Gastroesophageal sphincter (tissue), 4 donors: ENCODE data around the gene MEX3A. TPM values are rescaled to one million over a fixed set of nuclear protein-coding genes. Genes with fewer than 3 reads are reported as not detected.

Source experiments
- ATAC-seq: fragments of 150-250 bp; one replicate; pipeline ENCODE4 v1.9.1; 2016; ENCODE audit warnings: mild to moderate bottlenecking, moderate library complexity
- H3K27ac ChIP-seq, 4 donors: fragments of 200-600 bp; sonication (generic) in 3 of 4; 1 replicate in 3 of 4; 2 replicates in 1 of 4; pipeline ENCODE4 v1.5.1; 2016 to 2019
- H3K27me3 ChIP-seq: fragments of 200-600 bp; sonication (generic); one replicate; pipeline ENCODE4 v1.5.1; 2019
- H3K36me3 ChIP-seq, 2 donors: fragments of 200-600 bp; sonication (generic); one replicate each; pipeline ENCODE4 v1.5.1; 2019; ENCODE audit warnings: control low read depth in 1 of 2
- H3K4me1 ChIP-seq, 3 donors: fragments of 200-600 bp; sonication (generic); 1 replicate in 2 of 3; 2 replicates in 1 of 3; pipeline ENCODE4 v1.5.1; 2016 to 2019; ENCODE audit warnings: control low read depth in 2 of 3
- H3K4me3 ChIP-seq, 2 donors: fragments of 200-600 bp; sonication (generic); one replicate each; pipeline ENCODE4 v1.5.1; 2019; ENCODE audit warnings: mild to moderate bottlenecking in 1 of 2, moderate library complexity in 1 of 2
- H3K9me3 ChIP-seq, 3 donors: fragments of 200-600 bp; sonication (generic); one replicate each; pipeline ENCODE4 v1.5.1; 2017 to 2019; ENCODE audit warnings: control low read depth in 2 of 3
- EP300 ChIP-seq: sonication (generic); formaldehyde crosslinking; IDR thresholded peaks from one replicate; pipeline ENCODE4 v1.6.1; 2017; ENCODE audit warnings: antibody characterized with exemption, mild to moderate bottlenecking
- POLR2A ChIP-seq, 2 donors: fragments of 450-650 bp; IDR thresholded peaks; one replicate each; pipeline ENCODE4 v1.6.1; 2017; ENCODE audit warnings: antibody characterized with exemption in 2 of 2, mild to moderate bottlenecking in 2 of 2, moderate library complexity in 1 of 2
- POLR2AphosphoS5 ChIP-seq: sonication (generic); formaldehyde crosslinking; IDR thresholded peaks from one replicate; pipeline ENCODE4 v1.6.1; 2017; ENCODE audit warnings: antibody characterized with exemption
- WGBS, 2 donors: methylation state at CpG; one replicate each; pipeline ENCODE4 v1.1.5; 2018; ENCODE audit warnings: low coverage in 1 of 2; 5-methylcytosine and 5-hydroxymethylcytosine counted together
- total RNA-seq, 4 donors: library from RNA; depleted of rRNA; stranded (reverse); fragments of >200 nt; gene quantifications; one replicate each; pipeline ENCODE4 v1.1.0, GENCODE V29; 2016
- TF ChIP-seq, protein P1 (sequence below), 4 experiments: fragments of 200-600 bp in 2 of 4; fragments of 450-650 bp in 2 of 4; sonication (generic) in 1 of 4; IDR thresholded peaks; one replicate each; pipeline ENCODE4 v1.5.1; 2017 to 2019; ENCODE audit warnings: antibody characterized with exemption in 4 of 4, mild to moderate bottlenecking in 2 of 4, moderate library complexity in 2 of 4

The MEX3A gene
- total RNA-seq, 4 donors from 2014 or later: under 0.01 to 0.78 (median 0.52) TPM

DNA sequence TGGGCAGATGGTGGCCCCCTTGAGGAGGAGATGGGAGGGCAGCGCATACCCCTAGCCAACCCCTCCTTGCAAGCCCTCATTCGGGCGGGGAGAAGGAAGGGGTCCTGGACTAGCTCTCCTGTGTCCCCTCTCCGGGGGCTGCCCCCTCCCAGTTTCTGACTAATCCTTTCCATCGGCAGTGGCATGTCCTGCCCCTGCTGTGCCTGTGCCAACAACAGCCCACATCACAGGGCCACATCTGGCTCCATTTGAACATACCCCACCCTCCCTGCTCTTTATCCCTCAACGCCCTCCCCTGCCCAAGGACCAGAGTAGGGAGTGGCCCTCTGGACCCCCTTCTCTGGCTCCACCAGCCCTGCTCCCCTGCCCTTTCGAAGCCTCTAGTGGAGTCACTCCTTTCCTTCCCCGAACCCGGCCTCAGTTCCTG, 21.3 kb upstream of the MEX3A start:
- Histone ChIP-seq H3K4me3 (peak overlapping the region in 1 of 2 donors; percentile 10), H3K36me3 (no peaks in the 10 kb centered on the region), H3K4me1 (peaks cover 18 to 78% (median 63%) of the 10 kb centered on the region in 3 donors), H3K27me3 (no peaks in the 10 kb centered on the region), H3K9me3 (no peaks in the 10 kb centered on the region), H3K27ac (peak overlapping the region; percentile 87 to 98 (median 96))
- peak; percentile 62 for TF ChIP-seq POLR2AphosphoS5
- TF ChIP-seq POLR2A (IDR thresholded peaks at IDR 0.05): no peak
- WGBS, 2 donors: 33% methylated on average over 8 of the region's 9 CpGs; no CpG with 5 or more reads in 1 of the 2 donors
- peak; percentile 1 for ATAC-seq

- Histone ChIP-seq H3K9me3 (no peaks in the 10 kb centered on the region), H3K4me3 (no peak overlapping the region), H3K4me1 (peaks cover 18 to 79% (median 63%) of the 10 kb centered on the region in 3 donors), H3K27me3 (no peaks in the 10 kb centered on the region), H3K27ac (peak overlapping the region; percentile 87 to 98 (median 96)), H3K36me3 (no peaks in the 10 kb centered on the region)
- no peak for ATAC-seq
- WGBS, 2 donors: 43 to 45% methylated on average over 4 of the region's 16 CpGs
- TF ChIP-seq EP300: no peak
- no peak for TF ChIP-seq POLR2A (IDR thresholded peaks at IDR 0.05)
- no peak for TF ChIP-seq POLR2AphosphoS5
- TF ChIP-seq, protein P1, sequence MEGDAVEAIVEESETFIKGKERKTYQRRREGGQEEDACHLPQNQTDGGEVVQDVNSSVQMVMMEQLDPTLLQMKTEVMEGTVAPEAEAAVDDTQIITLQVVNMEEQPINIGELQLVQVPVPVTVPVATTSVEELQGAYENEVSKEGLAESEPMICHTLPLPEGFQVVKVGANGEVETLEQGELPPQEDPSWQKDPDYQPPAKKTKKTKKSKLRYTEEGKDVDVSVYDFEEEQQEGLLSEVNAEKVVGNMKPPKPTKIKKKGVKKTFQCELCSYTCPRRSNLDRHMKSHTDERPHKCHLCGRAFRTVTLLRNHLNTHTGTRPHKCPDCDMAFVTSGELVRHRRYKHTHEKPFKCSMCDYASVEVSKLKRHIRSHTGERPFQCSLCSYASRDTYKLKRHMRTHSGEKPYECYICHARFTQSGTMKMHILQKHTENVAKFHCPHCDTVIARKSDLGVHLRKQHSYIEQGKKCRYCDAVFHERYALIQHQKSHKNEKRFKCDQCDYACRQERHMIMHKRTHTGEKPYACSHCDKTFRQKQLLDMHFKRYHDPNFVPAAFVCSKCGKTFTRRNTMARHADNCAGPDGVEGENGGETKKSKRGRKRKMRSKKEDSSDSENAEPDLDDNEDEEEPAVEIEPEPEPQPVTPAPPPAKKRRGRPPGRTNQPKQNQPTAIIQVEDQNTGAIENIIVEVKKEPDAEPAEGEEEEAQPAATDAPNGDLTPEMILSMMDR (IDR thresholded peaks at IDR 0.05): no peak
These were observed 20.6 kb upstream of the MEX3A start for GRCh38 chr1:156102633-156103511.

- Histone ChIP-seq H3K27me3 (no peaks in the 10 kb centered on the region), H3K4me1 (peaks cover 18 to 81% (median 61%) of the 10 kb centered on the region in 3 donors), H3K27ac (peak overlapping the region in 3 of 4 donors; percentile 94 to 98 (median 97)), H3K36me3 (no peaks in the 10 kb centered on the region), H3K4me3 (no peak overlapping the region), H3K9me3 (no peaks in the 10 kb centered on the region)
- ATAC-seq: no peak
- no peak for TF ChIP-seq POLR2AphosphoS5
- TF ChIP-seq, protein P1 (IDR thresholded peaks at IDR 0.05): no peak
- no peak for TF ChIP-seq POLR2A (IDR thresholded peaks at IDR 0.05)
- no peak for TF ChIP-seq EP300
- WGBS, 2 donors: 40 to 53% methylated on average over 1 to 2 of the region's 6 CpGs
These were observed 19.6 kb upstream of the MEX3A start for GRCh38 chr1:156101880-156102279.

DNA sequence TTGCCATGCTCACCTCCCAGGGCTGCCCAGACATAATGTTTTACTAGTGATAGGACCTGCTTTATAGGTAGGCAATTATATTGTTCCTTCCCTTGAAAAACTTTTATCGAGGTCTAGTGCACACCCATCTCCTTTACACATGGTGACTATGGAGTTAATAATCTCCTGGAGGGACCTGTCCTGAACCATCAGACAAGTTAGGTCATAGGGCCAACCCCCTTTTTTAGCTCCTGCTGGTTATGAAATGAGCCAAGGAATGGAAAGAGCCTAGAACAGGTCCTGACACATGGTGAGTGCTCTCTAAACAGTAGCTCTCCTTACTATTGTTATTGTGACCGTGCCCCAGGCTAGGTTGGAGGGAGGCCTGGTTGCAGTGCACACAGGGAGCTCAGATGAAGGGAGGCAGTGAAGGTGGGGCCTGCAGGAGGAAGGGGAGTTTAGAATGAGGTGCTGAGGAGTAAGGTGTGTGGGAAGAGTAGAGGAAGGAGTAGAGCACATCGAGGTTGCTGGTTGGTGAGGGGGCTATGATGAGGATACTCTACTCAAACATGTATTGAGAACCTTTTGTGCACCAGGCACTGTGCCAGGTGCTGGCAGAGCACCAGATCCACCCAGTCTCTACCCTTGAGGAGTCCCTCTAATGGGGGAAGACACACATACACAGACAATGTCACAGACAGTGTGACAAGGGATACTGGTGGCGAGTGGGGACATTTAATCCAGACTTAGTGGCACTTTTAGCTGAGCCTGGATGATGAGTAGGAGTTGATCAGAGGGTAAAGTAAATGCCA, 18.1 kb upstream of the MEX3A start:
- no peak for TF ChIP-seq POLR2A (IDR thresholded peaks at IDR 0.05)
- H3K4me3 ChIP-seq: no peak overlapping the region
- WGBS, 2 donors: 58 to 59% methylated on average over 3 to 4 of the region's 4 CpGs
- H3K27ac ChIP-seq: peak overlapping the region in 3 of 4 donors; percentile 41 to 97 (median 94)
- no peaks in the 10 kb centered on the region for H3K27me3 ChIP-seq
- peaks cover 14 to 80% (median 59%) of the 10 kb centered on the region in 3 donors for H3K4me1 ChIP-seq
- no peaks in the 10 kb centered on the region for H3K9me3 ChIP-seq
- no peak for ATAC-seq
- no peaks in the 10 kb centered on the region for H3K36me3 ChIP-seq

DNA sequence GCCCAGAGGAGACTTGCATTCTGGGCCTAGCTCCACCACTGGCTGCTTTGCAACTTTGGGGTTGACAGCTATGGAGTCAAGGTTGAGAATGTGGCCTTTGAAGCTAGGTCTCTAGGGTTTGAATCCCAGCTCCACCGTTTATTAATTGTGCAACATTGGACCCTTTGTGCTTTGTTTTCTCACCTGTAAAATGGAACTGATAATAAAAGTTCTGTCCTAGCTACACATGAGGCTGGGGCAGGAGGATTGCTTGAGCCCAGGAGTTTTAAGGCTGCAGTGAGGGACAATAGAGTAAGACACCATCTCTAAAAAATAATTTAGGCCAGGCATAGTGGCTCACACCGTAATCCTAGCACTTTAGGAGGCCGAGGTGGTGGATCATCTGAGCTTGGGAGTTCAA, 17.0 kb upstream of the MEX3A start:
- 0% methylated on average over 1 of the region's 3 CpGs; no CpG with 5 or more reads in 1 of the 2 donors for WGBS, 2 donors
- no peaks in the 10 kb centered on the region for H3K27me3 ChIP-seq
- peak overlapping the region in 2 of 4 donors; percentile 26 to 88 for H3K27ac ChIP-seq
- H3K4me1 ChIP-seq: peaks cover 7 to 68% (median 48%) of the 10 kb centered on the region in 3 donors
- H3K36me3 ChIP-seq: no peaks in the 10 kb centered on the region
- no peak for ATAC-seq
- TF ChIP-seq POLR2A (IDR thresholded peaks at IDR 0.05) (no peak), POLR2AphosphoS5 (no peak), EP300 (no peak)
- TF ChIP-seq, protein P1 (IDR thresholded peaks at IDR 0.05): no peak
- H3K4me3 ChIP-seq: no peak overlapping the region
- H3K9me3 ChIP-seq: no peaks in the 10 kb centered on the region
